Transverse colon (tissue), 4 donors: ENCODE measurements around the gene GCM1. TPM values are rescaled to one million over a fixed set of nuclear protein-coding genes. Genes with fewer than 3 reads are reported as not detected.

Experiments used
- DNase-seq: peaks from one replicate; pipeline ENCODE4 v3.0.0-alpha.2; 2019
- H3K27ac ChIP-seq, 4 donors: fragments of 200-600 bp; sonication (generic); 2 replicates each; pipeline ENCODE4 v1.5.1; 2016 to 2018; ENCODE audit warnings: inconsistent platforms in 4 of 4
- H3K27me3 ChIP-seq: fragments of 200-600 bp; sonication (generic); 2 replicates; pipeline ENCODE4 v1.5.1; 2017; ENCODE audit warnings: inconsistent platforms
- H3K36me3 ChIP-seq, 4 donors: fragments of 200-600 bp; sonication (generic); 2 replicates each; pipeline ENCODE4 v1.5.1; 2017 to 2019; ENCODE audit warnings: inconsistent platforms in 4 of 4
- H3K4me1 ChIP-seq, 4 donors: fragments of 200-600 bp; sonication (generic); 2 replicates each; pipeline ENCODE4 v1.5.1; 2017 to 2020; ENCODE audit warnings: inconsistent platforms in 4 of 4
- H3K4me3 ChIP-seq, 4 donors: fragments of 200-600 bp; sonication (generic); 1 replicate in 1 of 4; 2 replicates in 3 of 4; pipeline versions ENCODE4 v1.5.1 to v1.6.1; 2017 to 2019; ENCODE audit warnings: inconsistent platforms in 4 of 4
- H3K9me3 ChIP-seq, 2 donors: fragments of 200-600 bp; sonication (generic); 2 replicates each; pipeline ENCODE4 v1.5.1; 2017 to 2019; ENCODE audit warnings: inconsistent platforms in 2 of 2
- EP300 ChIP-seq: sonication (generic); formaldehyde crosslinking; IDR thresholded peaks from one replicate; pipeline ENCODE4 v1.6.1; 2017; ENCODE audit warnings: antibody characterized with exemption, low read depth
- POLR2A ChIP-seq: fragments of 450-650 bp; IDR thresholded peaks from one replicate; pipeline ENCODE4 v1.6.1; 2016; ENCODE audit warnings: antibody characterized with exemption, mild to moderate bottlenecking, moderate library complexity
- POLR2AphosphoS5 ChIP-seq, 3 donors: sonication (generic); formaldehyde crosslinking; IDR thresholded peaks; one replicate each; pipeline ENCODE4 v1.6.1; 2016; ENCODE audit warnings: antibody characterized with exemption in 3 of 3
- WGBS, 2 donors: methylation state at CpG; one replicate each; pipeline ENCODE4 v1.1.5; 2018; ENCODE audit warnings: low coverage in 1 of 2; 5-methylcytosine and 5-hydroxymethylcytosine counted together
- in situ Hi-C, 4 donors: fragments of 200-750 bp; cut with MboI; loops; one replicate each; pipeline versions ENCODE4 v1.15.0 to v1.15.1; 2017; ENCODE audit warnings: low sequenced_read_pairs in 3 of 4, low pct_ligation_motif_present in 1 of 4, low pct_unique_long_range_greater_than_20kb in 1 of 4
- intact Hi-C: fragments of 100-400 bp; cut with DNase I; formaldehyde crosslinking; loops from one replicate; pipeline ENCODE4 v1.15.1; 2023; ENCODE audit warnings: low total_unique reads
- small RNA-seq, 4 donors: library from RNA; depleted of rRNA; stranded (forward); fragments of <200 nt; gene quantifications; one replicate each; pipeline ENCODE3, GENCODE V24; 2016
- total RNA-seq, 4 donors: library from RNA; depleted of rRNA; stranded (reverse); fragments of >200 nt; gene quantifications; one replicate each; pipeline ENCODE4 v1.1.0, GENCODE V29; 2016
- TF ChIP-seq, protein P1 (sequence below), 5 experiments: fragments of 200-600 bp in 3 of 5; fragments of 450-650 bp in 2 of 5; sonication (generic) in 3 of 5; IDR thresholded peaks; 1 replicate in 2 of 5; 2 replicates in 3 of 5; pipeline ENCODE4 v1.5.1; 2016 to 2017; ENCODE audit warnings: antibody characterized with exemption in 5 of 5, inconsistent platforms in 3 of 5, mild to moderate bottlenecking in 2 of 5, moderate library complexity in 1 of 5

Gene GCM1
- total RNA-seq, 4 donors from 2014 or later: 0.32 TPM; not detected in 3

DNA sequence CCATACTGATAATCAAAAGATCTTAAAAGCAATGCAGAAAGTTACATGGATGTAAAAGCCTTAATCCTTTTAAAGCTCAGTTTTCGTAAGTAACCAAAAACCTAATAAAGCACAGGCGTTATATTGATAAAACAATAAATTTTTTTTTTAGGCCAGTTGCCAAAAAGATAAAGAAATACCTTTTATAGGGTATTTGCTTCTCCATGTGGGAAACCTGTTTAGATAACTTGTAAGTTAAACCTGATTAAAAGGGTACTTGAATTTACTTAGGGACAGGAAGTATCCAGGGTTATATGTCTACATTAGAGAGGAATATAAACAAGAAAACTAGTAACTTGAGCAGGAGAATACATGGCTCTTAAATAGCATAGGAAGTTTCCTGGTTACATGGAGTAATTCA lies 62.3 kb downstream of the GCM1 start:
- WGBS, 2 donors: 35 to 36% methylated on average over 2 of the region's 2 CpGs
- peaks cover 0 to 78% (median 36%) of the 10 kb centered on the region in 4 donors for H3K36me3 ChIP-seq
- intact Hi-C loops (no loop called here), in situ Hi-C loops (no loop called here)
- H3K4me3 ChIP-seq: no peak overlapping the region
- no peaks in the 10 kb centered on the region for H3K9me3 ChIP-seq
- TF ChIP-seq POLR2A (no peak), POLR2AphosphoS5 (IDR thresholded peaks at IDR 0.05) (no peak), EP300 (no peak)
- TF ChIP-seq, protein P1, sequence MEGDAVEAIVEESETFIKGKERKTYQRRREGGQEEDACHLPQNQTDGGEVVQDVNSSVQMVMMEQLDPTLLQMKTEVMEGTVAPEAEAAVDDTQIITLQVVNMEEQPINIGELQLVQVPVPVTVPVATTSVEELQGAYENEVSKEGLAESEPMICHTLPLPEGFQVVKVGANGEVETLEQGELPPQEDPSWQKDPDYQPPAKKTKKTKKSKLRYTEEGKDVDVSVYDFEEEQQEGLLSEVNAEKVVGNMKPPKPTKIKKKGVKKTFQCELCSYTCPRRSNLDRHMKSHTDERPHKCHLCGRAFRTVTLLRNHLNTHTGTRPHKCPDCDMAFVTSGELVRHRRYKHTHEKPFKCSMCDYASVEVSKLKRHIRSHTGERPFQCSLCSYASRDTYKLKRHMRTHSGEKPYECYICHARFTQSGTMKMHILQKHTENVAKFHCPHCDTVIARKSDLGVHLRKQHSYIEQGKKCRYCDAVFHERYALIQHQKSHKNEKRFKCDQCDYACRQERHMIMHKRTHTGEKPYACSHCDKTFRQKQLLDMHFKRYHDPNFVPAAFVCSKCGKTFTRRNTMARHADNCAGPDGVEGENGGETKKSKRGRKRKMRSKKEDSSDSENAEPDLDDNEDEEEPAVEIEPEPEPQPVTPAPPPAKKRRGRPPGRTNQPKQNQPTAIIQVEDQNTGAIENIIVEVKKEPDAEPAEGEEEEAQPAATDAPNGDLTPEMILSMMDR (IDR thresholded peaks at IDR 0.05): no peak
- H3K27ac ChIP-seq: no peak overlapping the region
- no peaks in the 10 kb centered on the region for H3K4me1 ChIP-seq
- no peak for DNase-seq
- no peaks in the 10 kb centered on the region for H3K27me3 ChIP-seq

DNA sequence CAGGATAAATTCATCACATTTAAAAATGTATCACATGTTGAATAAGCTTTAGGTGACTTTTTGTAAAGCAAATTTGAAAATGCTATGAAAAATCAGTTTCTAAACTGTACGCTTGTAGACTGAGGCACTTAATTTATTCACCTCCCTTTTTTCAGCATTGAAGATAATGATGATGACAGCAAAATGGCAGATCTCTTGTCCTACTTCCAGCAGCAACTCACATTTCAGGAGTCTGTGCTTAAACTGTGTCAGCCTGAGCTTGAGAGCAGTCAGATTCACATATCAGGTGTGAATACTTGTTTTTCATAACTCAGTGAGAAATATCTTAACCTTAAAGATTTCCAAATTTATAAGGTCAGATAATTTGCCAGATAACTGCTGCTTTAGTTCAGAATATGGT lies 67.8 kb downstream of the GCM1 start:
- no peaks in the 10 kb centered on the region for H3K4me1 ChIP-seq
- DNase-seq: no peak
- in situ Hi-C loops: no loop called here
- H3K27me3 ChIP-seq: no peaks in the 10 kb centered on the region
- peaks cover 0 to 79% (median 38%) of the 10 kb centered on the region in 4 donors for H3K36me3 ChIP-seq
- intact Hi-C loops: no loop called here
- H3K9me3 ChIP-seq: no peaks in the 10 kb centered on the region
- no peak for TF ChIP-seq POLR2A
- no peak for TF ChIP-seq EP300
- no peak for TF ChIP-seq POLR2AphosphoS5 (IDR thresholded peaks at IDR 0.05)
- TF ChIP-seq, protein P1 (IDR thresholded peaks at IDR 0.05): no peak
- H3K27ac ChIP-seq: no peak overlapping the region
- H3K4me3 ChIP-seq: no peak overlapping the region
- WGBS, 2 donors: 75 to 98% methylated on average over 1 of the region's 1 CpG

Small RNA genes lying within 50 kb of the gene (small RNA-seq; reads per million reads assigned to genes)
- gene RN7SL244P: 0 reads per million in 4 donors
- 0 reads per million in 4 donors for gene RNU6-464P

Other genes with a start within 250 kb of the GCM1 start
- gene GSTA3, start 239.1 kb downstream of the GCM1 start, total RNA-seq: not detected
- gene GSTA4, start 153.6 kb downstream of the GCM1 start, total RNA-seq: 10 to 100 TPM in 2 of 4 donors, 1 to 10 TPM in 2; 1.5 to 47.4 (median 11.2) TPM
- 10 to 100 TPM in 3 of 4 donors, 1 to 10 TPM in 1; 7.0 to 19.1 (median 16.7) TPM for gene CILK1, start 87.0 kb downstream of the GCM1 start, total RNA-seq
- gene FBXO9, start 83.4 kb downstream of the GCM1 start, total RNA-seq: 100 to 1,000 TPM in 1 of 4 donors, 10 to 100 TPM in 3; 50.5 to 166 (median 64.2) TPM
- 10 to 100 TPM; 14.3 to 63.1 (median 29.2) TPM for gene ELOVL5, start 200.1 kb upstream of the GCM1 start, total RNA-seq